AG08395 (cell line): ENCODE measurements around the gene VEZF1.

ENCODE experiments used
- DNase-seq: peaks from one replicate; pipeline ENCODE4 v3.0.0; 2012; ENCODE audit warnings: mixed read lengths, low spot score

The VEZF1 gene

GRCh38 chr17:57927048-57927723 is 60.9 kb downstream of the VEZF1 start:
- peak; percentile 74 for DNase-seq

GRCh38 chr17:57926723-57927047 is 61.4 kb downstream of the VEZF1 start:
- no peak for DNase-seq

GRCh38 chr17:57925361-57925990 is 62.6 kb downstream of the VEZF1 start:
- DNase-seq = no peak

- no peak for DNase-seq
These were observed 63.4 kb downstream of the VEZF1 start for GRCh38 chr17:57924677-57925076.
